NB4 (cell line): ENCODE results near the gene KRTAP5-8.

Experiments used
- DNase-seq: peaks from one replicate; pipeline ENCODE4 v3.0.0; 2010; ENCODE audit warnings: low read depth
- H3K4me3 ChIP-seq: one replicate; pipeline ENCODE4 v1.5.1; 2011; ENCODE audit warnings: mild to moderate bottlenecking, low read depth, low read length, moderate library complexity
- MYC ChIP-seq: IDR thresholded peaks from 2 replicates; pipeline ENCODE4 v1.6.1; 2011; ENCODE audit warnings: low read depth, low read length
- POLR2A ChIP-seq: IDR thresholded peaks from 2 replicates; pipeline ENCODE4 v1.6.1; 2011; ENCODE audit warnings: mild to moderate bottlenecking; ENCODE audit not compliant: insufficient read length; ENCODE audit errors: extremely low read depth
- TF ChIP-seq, protein P1 (sequence below): IDR thresholded peaks from 2 replicates; pipeline ENCODE4 v1.6.1; 2011; ENCODE audit warnings: low read depth, low read length
- TF ChIP-seq, protein P2 (sequence below): IDR thresholded peaks from one replicate; pipeline ENCODE4 v1.5.1; 2012; ENCODE audit warnings: low read depth, low read length

The KRTAP5-8 gene

DNA sequence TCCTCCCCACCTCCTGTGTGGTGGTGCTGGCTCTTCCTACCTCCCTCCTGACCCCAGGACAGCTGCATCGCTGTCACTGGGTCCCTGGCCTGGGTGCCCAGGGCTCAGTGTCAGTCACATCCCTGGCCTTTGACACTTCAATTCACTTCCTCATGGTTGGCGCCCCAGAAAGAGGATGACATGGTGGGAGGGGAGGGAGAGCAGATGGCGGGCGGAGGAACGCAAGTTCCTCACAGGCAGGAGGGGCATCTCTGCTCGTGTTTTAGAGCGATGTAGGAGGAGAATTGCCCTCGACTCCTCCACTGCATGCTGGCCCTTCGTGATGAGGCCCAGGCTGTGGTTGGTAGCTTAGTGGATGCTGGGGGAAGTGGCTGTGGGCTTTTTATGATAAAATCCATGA is 45.9 kb upstream of the KRTAP5-8 start:
- no peak overlapping the region for H3K4me3 ChIP-seq
- DNase-seq, result no peak
- TF ChIP-seq POLR2A (no peak), MYC (no peak)
- TF ChIP-seq, protein P1, sequence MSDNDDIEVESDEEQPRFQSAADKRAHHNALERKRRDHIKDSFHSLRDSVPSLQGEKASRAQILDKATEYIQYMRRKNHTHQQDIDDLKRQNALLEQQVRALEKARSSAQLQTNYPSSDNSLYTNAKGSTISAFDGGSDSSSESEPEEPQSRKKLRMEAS, result no peak
- TF ChIP-seq, protein P2, sequence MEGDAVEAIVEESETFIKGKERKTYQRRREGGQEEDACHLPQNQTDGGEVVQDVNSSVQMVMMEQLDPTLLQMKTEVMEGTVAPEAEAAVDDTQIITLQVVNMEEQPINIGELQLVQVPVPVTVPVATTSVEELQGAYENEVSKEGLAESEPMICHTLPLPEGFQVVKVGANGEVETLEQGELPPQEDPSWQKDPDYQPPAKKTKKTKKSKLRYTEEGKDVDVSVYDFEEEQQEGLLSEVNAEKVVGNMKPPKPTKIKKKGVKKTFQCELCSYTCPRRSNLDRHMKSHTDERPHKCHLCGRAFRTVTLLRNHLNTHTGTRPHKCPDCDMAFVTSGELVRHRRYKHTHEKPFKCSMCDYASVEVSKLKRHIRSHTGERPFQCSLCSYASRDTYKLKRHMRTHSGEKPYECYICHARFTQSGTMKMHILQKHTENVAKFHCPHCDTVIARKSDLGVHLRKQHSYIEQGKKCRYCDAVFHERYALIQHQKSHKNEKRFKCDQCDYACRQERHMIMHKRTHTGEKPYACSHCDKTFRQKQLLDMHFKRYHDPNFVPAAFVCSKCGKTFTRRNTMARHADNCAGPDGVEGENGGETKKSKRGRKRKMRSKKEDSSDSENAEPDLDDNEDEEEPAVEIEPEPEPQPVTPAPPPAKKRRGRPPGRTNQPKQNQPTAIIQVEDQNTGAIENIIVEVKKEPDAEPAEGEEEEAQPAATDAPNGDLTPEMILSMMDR, result no peak

DNA sequence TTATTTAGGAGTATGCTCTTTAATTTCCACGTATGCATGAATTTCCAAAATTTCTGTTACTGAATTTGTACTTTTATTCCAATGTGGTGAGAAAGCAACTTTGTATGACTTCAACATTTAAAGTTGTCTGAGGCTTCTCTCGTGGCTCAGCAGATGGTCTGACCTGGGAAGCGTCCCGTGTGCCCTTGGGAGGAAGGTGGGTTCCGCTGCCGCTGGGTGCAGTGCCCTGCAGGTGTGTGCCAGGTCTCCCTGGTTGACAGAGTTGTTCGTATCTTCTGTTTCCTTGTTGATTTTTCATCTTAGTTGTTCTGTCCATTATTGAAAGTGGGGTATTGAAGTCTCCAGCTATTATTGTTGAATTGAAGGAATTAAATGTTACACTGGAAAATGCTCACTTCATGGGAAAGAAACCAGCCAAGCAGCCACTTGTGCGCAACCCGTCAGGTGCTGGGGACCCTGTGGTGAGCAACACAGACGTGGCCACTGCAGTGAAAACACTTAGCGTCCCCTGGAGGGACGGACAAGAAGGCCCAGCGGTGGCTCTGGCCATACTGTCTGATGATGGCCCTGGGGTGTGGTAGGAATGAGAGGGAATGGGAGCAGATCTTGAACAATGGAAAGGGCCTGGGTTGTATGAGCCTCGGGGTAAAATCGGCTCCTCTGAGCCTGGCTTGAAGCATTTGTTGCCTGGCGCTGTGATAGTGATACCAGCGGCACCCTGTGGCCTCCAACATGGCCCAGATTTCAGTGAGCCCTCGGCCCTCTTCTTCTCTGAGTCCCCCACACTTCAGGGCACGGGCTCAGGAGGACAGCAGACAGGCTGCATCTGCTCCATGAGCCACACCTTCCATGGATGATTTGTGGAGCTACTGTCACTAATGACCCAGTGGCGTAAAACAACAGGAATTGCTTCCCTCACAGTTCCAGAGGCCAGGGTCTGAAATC is 42.3 kb upstream of the KRTAP5-8 start:
- TF ChIP-seq MYC, result no peak
- TF ChIP-seq POLR2A, result no peak
- TF ChIP-seq, protein P2, result no peak
- TF ChIP-seq, protein P1, result no peak
- H3K4me3 ChIP-seq, result no peak overlapping the region
- no peak for DNase-seq

DNA sequence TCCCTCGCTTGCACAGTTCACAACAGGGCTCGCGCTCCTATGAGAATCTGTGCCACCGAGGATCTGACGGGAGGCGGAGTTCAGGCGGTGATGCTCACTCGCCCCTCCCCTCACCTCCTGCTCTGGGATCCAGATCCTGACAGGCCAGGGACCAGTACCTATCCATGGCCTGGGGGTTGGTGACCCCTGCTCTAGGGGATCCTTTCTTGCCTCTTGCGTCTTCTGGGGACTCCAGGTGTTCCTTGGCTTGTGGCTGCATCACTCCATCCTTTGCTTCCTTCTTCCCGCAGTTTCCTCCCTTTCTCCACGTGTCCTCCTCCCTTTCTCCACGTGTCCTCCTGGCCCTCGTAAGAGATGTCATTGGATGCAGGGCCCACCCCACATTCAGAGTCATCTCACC is 41.4 kb upstream of the KRTAP5-8 start:
- H3K4me3 ChIP-seq, result no peak overlapping the region
- no peak for DNase-seq
- TF ChIP-seq, protein P2, result no peak
- no peak for TF ChIP-seq MYC
- TF ChIP-seq POLR2A, result no peak
- TF ChIP-seq, protein P1, result no peak

- TF ChIP-seq, protein P1, result no peak
- TF ChIP-seq MYC, result no peak
- TF ChIP-seq POLR2A, result no peak
- TF ChIP-seq, protein P2, result no peak
Measured at GRCh38 chr11:71498091-71498490, 39.7 kb upstream of the KRTAP5-8 start.

GRCh38 chr11:71499125-71499524 is 38.7 kb upstream of the KRTAP5-8 start:
- no peak overlapping the region for H3K4me3 ChIP-seq
- DNase-seq, result peak; percentile 38
- no peak for TF ChIP-seq POLR2A
- TF ChIP-seq, protein P1, result no peak
- TF ChIP-seq, protein P2, result no peak
- no peak for TF ChIP-seq MYC

More at GRCh38 chr11:71498091-71498490, 39.7 kb upstream of the KRTAP5-8 start:
- DNase-seq, result no peak
- H3K4me3 ChIP-seq, result no peak overlapping the region
